ENCODE data around the gene MRTFB. TPM values are rescaled to one million over a fixed set of nuclear protein-coding genes. Genes with fewer than 3 reads are reported as not detected.

Gene MRTFB
- total RNA-seq, 1 experiment from 2014 or later = 90.5 TPM

GRCh38 chr16:14286368-14287230 is 215.5 kb downstream of the MRTFB start:
- CTCF ChIA-PET = interaction anchor here (0.7 to 1.7 kb wide), 4 partner anchors 22 to 498 kb away, joined by 4 to 11 read pairs (median 7); partner anchors contain the start of gene ERCC4
- DNase-seq (ENCODE audit: low read depth, low spot score) (no peak), ATAC-seq (no peak; the same call in 1 of the 2 replicates)
- Histone ChIP-seq H3K4me3 (ENCODE audit: low read depth in 2 of 2, low read length in 2 of 2) (peak overlapping the region; percentile 52 to 93), H3K4me1 (ENCODE audit: control insufficient read depth, insufficient read depth, low read length) (peaks cover 13% of the 10 kb centered on the region), H3K27me3 (ENCODE audit: control insufficient read depth, insufficient read depth, low read length) (no peaks in the 10 kb centered on the region), H3K36me3 (ENCODE audit: control insufficient read depth, insufficient read depth, low read length) (no peaks in the 10 kb centered on the region), H3K9me3 (ENCODE audit: control insufficient read depth, insufficient read depth, low read depth, low read length) (peaks cover 3% of the 10 kb centered on the region; the same call in 1 of the 2 replicates), H3K27ac (ENCODE audit: low read length) (0 out of 2 replicates have a peak overlapping the region, but pooled peaks have one; percentile 15)
- no TSS peak for BruUV-seq (replicated peaks)
- in situ Hi-C loops (cut with HindIII; ENCODE audit: low pct_unique_long_range_greater_than_20kb, low sequenced_read_pairs) (no loop called here), intact Hi-C loops (cut with micrococcal nuclease; ENCODE audit: unreplicated experiment) (no loop called here)
- POLR2A ChIA-PET = interaction anchor here (0.6 kb wide), 1 partner anchor 29 kb away, joined by 3 read pairs; no protein-coding TSS in a partner anchor
- TF ChIP-seq, protein P1, sequence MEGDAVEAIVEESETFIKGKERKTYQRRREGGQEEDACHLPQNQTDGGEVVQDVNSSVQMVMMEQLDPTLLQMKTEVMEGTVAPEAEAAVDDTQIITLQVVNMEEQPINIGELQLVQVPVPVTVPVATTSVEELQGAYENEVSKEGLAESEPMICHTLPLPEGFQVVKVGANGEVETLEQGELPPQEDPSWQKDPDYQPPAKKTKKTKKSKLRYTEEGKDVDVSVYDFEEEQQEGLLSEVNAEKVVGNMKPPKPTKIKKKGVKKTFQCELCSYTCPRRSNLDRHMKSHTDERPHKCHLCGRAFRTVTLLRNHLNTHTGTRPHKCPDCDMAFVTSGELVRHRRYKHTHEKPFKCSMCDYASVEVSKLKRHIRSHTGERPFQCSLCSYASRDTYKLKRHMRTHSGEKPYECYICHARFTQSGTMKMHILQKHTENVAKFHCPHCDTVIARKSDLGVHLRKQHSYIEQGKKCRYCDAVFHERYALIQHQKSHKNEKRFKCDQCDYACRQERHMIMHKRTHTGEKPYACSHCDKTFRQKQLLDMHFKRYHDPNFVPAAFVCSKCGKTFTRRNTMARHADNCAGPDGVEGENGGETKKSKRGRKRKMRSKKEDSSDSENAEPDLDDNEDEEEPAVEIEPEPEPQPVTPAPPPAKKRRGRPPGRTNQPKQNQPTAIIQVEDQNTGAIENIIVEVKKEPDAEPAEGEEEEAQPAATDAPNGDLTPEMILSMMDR (IDR thresholded peaks at IDR 0.05) = no peak
- TF ChIP-seq, protein P2, sequence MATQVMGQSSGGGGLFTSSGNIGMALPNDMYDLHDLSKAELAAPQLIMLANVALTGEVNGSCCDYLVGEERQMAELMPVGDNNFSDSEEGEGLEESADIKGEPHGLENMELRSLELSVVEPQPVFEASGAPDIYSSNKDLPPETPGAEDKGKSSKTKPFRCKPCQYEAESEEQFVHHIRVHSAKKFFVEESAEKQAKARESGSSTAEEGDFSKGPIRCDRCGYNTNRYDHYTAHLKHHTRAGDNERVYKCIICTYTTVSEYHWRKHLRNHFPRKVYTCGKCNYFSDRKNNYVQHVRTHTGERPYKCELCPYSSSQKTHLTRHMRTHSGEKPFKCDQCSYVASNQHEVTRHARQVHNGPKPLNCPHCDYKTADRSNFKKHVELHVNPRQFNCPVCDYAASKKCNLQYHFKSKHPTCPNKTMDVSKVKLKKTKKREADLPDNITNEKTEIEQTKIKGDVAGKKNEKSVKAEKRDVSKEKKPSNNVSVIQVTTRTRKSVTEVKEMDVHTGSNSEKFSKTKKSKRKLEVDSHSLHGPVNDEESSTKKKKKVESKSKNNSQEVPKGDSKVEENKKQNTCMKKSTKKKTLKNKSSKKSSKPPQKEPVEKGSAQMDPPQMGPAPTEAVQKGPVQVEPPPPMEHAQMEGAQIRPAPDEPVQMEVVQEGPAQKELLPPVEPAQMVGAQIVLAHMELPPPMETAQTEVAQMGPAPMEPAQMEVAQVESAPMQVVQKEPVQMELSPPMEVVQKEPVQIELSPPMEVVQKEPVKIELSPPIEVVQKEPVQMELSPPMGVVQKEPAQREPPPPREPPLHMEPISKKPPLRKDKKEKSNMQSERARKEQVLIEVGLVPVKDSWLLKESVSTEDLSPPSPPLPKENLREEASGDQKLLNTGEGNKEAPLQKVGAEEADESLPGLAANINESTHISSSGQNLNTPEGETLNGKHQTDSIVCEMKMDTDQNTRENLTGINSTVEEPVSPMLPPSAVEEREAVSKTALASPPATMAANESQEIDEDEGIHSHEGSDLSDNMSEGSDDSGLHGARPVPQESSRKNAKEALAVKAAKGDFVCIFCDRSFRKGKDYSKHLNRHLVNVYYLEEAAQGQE (IDR thresholded peaks at IDR 0.05; ENCODE audit: insufficient read depth in 1 of 2, low read depth in 2 of 2, low read length in 1 of 2) = 0 out of 4 replicates have a peak, but pooled peaks of 1 of the 2 experiments have one; percentile 25
- no peak for TF ChIP-seq POLR2AphosphoS5 (IDR thresholded peaks at IDR 0.05; ENCODE audit: low read depth, low read length)
- 0 out of 2 replicates have a peak, but pooled peaks have one; percentile 6 for TF ChIP-seq TCF7L2 (IDR thresholded peaks at IDR 0.05; ENCODE audit: low read depth, low read length)
- no peak for TF ChIP-seq SIN3A (IDR thresholded peaks at IDR 0.05; ENCODE audit: borderline replicate concordance, insufficient read depth, low read depth, low read length)

- TF ChIP-seq TCF7L2 (IDR thresholded peaks at IDR 0.05; ENCODE audit: low read depth, low read length) (no peak), SIN3A (IDR thresholded peaks at IDR 0.05; ENCODE audit: borderline replicate concordance, insufficient read depth, low read depth, low read length) (no peak), POLR2AphosphoS5 (IDR thresholded peaks at IDR 0.05; ENCODE audit: low read depth, low read length) (no peak)
- TF ChIP-seq, protein P2 (IDR thresholded peaks at IDR 0.05; ENCODE audit: insufficient read depth in 1 of 2, low read depth in 2 of 2, low read length in 1 of 2) = no peak
- TF ChIP-seq, protein P1 (IDR thresholded peaks at IDR 0.05) = no peak; the same call in 1 of the 2 replicates
- in situ Hi-C loops (cut with HindIII; ENCODE audit: low pct_unique_long_range_greater_than_20kb, low sequenced_read_pairs) = no loop called here
- H3K9me3 ChIP-seq (ENCODE audit: control insufficient read depth, insufficient read depth, low read depth, low read length) = peaks cover 3% of the 10 kb centered on the region; the same call in 1 of the 2 replicates
- no peak overlapping the region for H3K4me3 ChIP-seq (ENCODE audit: low read depth in 2 of 2, low read length in 2 of 2)
- ChIA-PET CTCF (no interaction called here), POLR2A (no interaction called here)
- DNase-seq (ENCODE audit: low read depth, low spot score) (no peak), ATAC-seq (no peak)
- no peak overlapping the region for H3K27ac ChIP-seq (ENCODE audit: low read length)
- BruUV-seq (replicated peaks) = no TSS peak
- peaks cover 9% of the 10 kb centered on the region for H3K4me1 ChIP-seq (ENCODE audit: control insufficient read depth, insufficient read depth, low read length)
- no peaks in the 10 kb centered on the region for H3K36me3 ChIP-seq (ENCODE audit: control insufficient read depth, insufficient read depth, low read length)
- intact Hi-C loops (cut with micrococcal nuclease; ENCODE audit: unreplicated experiment) = no loop called here
- H3K27me3 ChIP-seq (ENCODE audit: control insufficient read depth, insufficient read depth, low read length) = no peaks in the 10 kb centered on the region
These were observed 218.7 kb downstream of the MRTFB start for GRCh38 chr16:14289692-14290340.
